Measurements from ENCODE around the gene TYMS.

TYMS gene

GRCh38 chr18:618618-619017 lies 38.8 kb upstream of the TYMS start:
- no peak overlapping the region for H3K9ac ChIP-seq (ENCODE audit: low read depth, low read length, poor library complexity, severe bottlenecking)
- H3K4me3 ChIP-seq (ENCODE audit: low read length, poor library complexity, severe bottlenecking): no peak overlapping the region
- no peaks in the 10 kb centered on the region for H3K9me2 ChIP-seq (replicated peaks; ENCODE audit: low read depth, low read length)
- TF ChIP-seq CTCF (conservative IDR thresholded peaks at IDR 0.05; ENCODE audit: low read length) (no peak), EZH2phosphoT487 (IDR thresholded peaks at IDR 0.05; ENCODE audit: borderline replicate concordance) (no peak)
- no peaks in the 10 kb centered on the region for H3K36me3 ChIP-seq (ENCODE audit: insufficient read depth, low read length)
- no peak overlapping the region for H3K4me2 ChIP-seq (ENCODE audit: low read depth, low read length, poor library complexity, severe bottlenecking)
- no peaks in the 10 kb centered on the region for H3K27me3 ChIP-seq (ENCODE audit: insufficient read depth, low read length, poor library complexity, severe bottlenecking)
- no peaks in the 10 kb centered on the region for H4K20me1 ChIP-seq (ENCODE audit: insufficient read depth, low read length, poor library complexity, severe bottlenecking)
- H3K79me2 ChIP-seq (ENCODE audit: insufficient read depth, low read length): no peaks in the 10 kb centered on the region
- H3K4me1 ChIP-seq (ENCODE audit: insufficient read depth, low read length, poor library complexity, severe bottlenecking): no peaks in the 10 kb centered on the region
- no peaks in the 10 kb centered on the region for H3K9me3 ChIP-seq (ENCODE audit: insufficient read depth, low read depth, low read length)
- no peaks in the 10 kb centered on the region for H3F3A ChIP-seq (ENCODE audit: low read depth)
- no peak overlapping the region for H2AFZ ChIP-seq (ENCODE audit: low read length)

GRCh38 chr18:621291-622043 lies 36.0 kb upstream of the TYMS start:
- Histone ChIP-seq H3K79me2 (ENCODE audit: insufficient read depth, low read length) (no peaks in the 10 kb centered on the region), H2AFZ (ENCODE audit: low read length) (no peak overlapping the region), H3K9ac (ENCODE audit: low read depth, low read length, poor library complexity, severe bottlenecking) (no peak overlapping the region), H3K4me2 (ENCODE audit: low read depth, low read length, poor library complexity, severe bottlenecking) (no peak overlapping the region), H3K4me3 (ENCODE audit: low read length, poor library complexity, severe bottlenecking) (no peak overlapping the region), H3K9me2 (replicated peaks; ENCODE audit: low read depth, low read length) (no peaks in the 10 kb centered on the region), H3K27me3 (ENCODE audit: insufficient read depth, low read length, poor library complexity, severe bottlenecking) (no peaks in the 10 kb centered on the region), H4K20me1 (ENCODE audit: insufficient read depth, low read length, poor library complexity, severe bottlenecking) (no peaks in the 10 kb centered on the region), H3F3A (ENCODE audit: low read depth) (no peaks in the 10 kb centered on the region), H3K36me3 (ENCODE audit: insufficient read depth, low read length) (no peaks in the 10 kb centered on the region), H3K4me1 (ENCODE audit: insufficient read depth, low read length, poor library complexity, severe bottlenecking) (peaks cover 2% of the 10 kb centered on the region), H3K9me3 (ENCODE audit: insufficient read depth, low read depth, low read length) (no peaks in the 10 kb centered on the region)
- no peak for TF ChIP-seq EZH2phosphoT487 (IDR thresholded peaks at IDR 0.05; ENCODE audit: borderline replicate concordance)
- no peak for TF ChIP-seq CTCF (conservative IDR thresholded peaks at IDR 0.05; ENCODE audit: low read length)

- Histone ChIP-seq H3K4me2 (ENCODE audit: low read depth, low read length, poor library complexity, severe bottlenecking) (no peak overlapping the region), H3K9me3 (ENCODE audit: insufficient read depth, low read depth, low read length) (no peaks in the 10 kb centered on the region), H4K20me1 (ENCODE audit: insufficient read depth, low read length, poor library complexity, severe bottlenecking) (no peaks in the 10 kb centered on the region), H3K4me1 (ENCODE audit: insufficient read depth, low read length, poor library complexity, severe bottlenecking) (peaks cover 2% of the 10 kb centered on the region), H3K9ac (ENCODE audit: low read depth, low read length, poor library complexity, severe bottlenecking) (no peak overlapping the region), H3F3A (ENCODE audit: low read depth) (no peaks in the 10 kb centered on the region), H3K4me3 (ENCODE audit: low read length, poor library complexity, severe bottlenecking) (no peak overlapping the region), H3K36me3 (ENCODE audit: insufficient read depth, low read length) (no peaks in the 10 kb centered on the region), H2AFZ (ENCODE audit: low read length) (no peak overlapping the region), H3K9me2 (replicated peaks; ENCODE audit: low read depth, low read length) (no peaks in the 10 kb centered on the region), H3K79me2 (ENCODE audit: insufficient read depth, low read length) (no peaks in the 10 kb centered on the region), H3K27me3 (ENCODE audit: insufficient read depth, low read length, poor library complexity, severe bottlenecking) (no peaks in the 10 kb centered on the region)
- no peak for TF ChIP-seq EZH2phosphoT487 (IDR thresholded peaks at IDR 0.05; ENCODE audit: borderline replicate concordance)
- no peak for TF ChIP-seq CTCF (conservative IDR thresholded peaks at IDR 0.05; ENCODE audit: low read length)
Measured at GRCh38 chr18:622289-622688, 35.2 kb upstream of the TYMS start.

Measured in Loucy (cell line).